Superior temporal gyrus (tissue), 1 donor: Measurements from ENCODE around the gene IGSF9B.
A peak's percentile ranks its signal among the peaks of the same experiment; 100 is the strongest.
"Not testable (repeated sequence)": the region's sequence is repeated elsewhere in the genome, so short reads cannot be mapped to it uniquely, and the experiment has no call there.

Source experiments
- DNase-seq: peaks from one replicate; pipeline ENCODE4 v3.0.0-alpha.2; 2016; ENCODE audit errors: extremely low spot score

Gene IGSF9B, protein sequence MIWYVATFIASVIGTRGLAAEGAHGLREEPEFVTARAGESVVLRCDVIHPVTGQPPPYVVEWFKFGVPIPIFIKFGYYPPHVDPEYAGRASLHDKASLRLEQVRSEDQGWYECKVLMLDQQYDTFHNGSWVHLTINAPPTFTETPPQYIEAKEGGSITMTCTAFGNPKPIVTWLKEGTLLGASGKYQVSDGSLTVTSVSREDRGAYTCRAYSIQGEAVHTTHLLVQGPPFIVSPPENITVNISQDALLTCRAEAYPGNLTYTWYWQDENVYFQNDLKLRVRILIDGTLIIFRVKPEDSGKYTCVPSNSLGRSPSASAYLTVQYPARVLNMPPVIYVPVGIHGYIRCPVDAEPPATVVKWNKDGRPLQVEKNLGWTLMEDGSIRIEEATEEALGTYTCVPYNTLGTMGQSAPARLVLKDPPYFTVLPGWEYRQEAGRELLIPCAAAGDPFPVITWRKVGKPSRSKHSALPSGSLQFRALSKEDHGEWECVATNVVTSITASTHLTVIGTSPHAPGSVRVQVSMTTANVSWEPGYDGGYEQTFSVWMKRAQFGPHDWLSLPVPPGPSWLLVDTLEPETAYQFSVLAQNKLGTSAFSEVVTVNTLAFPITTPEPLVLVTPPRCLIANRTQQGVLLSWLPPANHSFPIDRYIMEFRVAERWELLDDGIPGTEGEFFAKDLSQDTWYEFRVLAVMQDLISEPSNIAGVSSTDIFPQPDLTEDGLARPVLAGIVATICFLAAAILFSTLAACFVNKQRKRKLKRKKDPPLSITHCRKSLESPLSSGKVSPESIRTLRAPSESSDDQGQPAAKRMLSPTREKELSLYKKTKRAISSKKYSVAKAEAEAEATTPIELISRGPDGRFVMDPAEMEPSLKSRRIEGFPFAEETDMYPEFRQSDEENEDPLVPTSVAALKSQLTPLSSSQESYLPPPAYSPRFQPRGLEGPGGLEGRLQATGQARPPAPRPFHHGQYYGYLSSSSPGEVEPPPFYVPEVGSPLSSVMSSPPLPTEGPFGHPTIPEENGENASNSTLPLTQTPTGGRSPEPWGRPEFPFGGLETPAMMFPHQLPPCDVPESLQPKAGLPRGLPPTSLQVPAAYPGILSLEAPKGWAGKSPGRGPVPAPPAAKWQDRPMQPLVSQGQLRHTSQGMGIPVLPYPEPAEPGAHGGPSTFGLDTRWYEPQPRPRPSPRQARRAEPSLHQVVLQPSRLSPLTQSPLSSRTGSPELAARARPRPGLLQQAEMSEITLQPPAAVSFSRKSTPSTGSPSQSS (N-terminal part only)

DNA sequence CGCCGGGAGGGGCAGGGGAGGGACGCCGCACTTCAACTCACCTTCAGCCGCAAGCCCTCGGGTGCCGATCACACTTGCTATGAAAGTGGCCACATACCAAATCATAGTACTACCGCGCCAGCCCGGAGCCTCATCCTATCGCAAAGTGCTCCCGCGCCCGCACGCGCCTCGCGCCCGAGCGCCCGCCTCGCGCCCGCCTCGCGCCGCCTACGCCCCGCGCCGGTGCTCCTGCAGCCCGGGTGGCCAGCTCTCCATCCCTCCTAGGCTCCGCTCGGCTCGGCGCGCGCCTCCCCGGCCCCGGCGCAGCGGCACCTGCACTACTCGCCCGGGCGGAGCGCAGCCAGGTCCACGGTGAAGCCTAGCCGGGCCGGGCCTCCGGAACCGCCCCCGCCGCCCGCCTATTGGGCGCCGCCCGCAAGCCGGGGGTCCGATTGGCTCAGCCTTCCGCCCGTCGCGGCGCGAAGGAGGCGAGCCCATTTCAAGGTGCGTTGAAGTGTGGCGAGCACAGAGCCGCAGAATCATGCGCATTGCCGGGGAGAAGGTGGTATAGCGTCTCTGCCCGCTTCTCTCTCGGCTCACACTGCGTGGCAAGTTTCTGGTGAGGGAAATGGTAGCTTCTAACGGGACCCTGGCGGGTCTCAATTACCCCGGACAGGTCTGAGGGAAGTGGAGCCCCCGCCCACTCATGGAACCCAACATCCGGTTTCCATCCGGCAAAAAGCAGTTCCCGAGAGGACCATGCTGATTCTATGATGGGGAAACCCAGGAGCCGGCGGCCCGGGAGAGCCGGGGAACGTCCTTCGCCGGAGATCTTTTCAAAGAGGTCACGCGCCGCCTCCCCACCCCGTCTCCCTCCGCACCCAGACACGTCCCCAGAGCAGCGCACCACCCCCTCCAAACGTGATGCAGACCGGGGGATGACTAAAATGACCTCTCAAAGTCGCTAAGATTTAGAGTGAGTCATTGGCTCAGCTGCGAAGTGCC, at the start of gene IGSF9B:
Gene IGSF9B (minus strand): TSS at position 319 of the 984 bp plus-strand sequence. CDS start 214 bp downstream, at position 105.
- DNase-seq: peak; percentile 83

DNA sequence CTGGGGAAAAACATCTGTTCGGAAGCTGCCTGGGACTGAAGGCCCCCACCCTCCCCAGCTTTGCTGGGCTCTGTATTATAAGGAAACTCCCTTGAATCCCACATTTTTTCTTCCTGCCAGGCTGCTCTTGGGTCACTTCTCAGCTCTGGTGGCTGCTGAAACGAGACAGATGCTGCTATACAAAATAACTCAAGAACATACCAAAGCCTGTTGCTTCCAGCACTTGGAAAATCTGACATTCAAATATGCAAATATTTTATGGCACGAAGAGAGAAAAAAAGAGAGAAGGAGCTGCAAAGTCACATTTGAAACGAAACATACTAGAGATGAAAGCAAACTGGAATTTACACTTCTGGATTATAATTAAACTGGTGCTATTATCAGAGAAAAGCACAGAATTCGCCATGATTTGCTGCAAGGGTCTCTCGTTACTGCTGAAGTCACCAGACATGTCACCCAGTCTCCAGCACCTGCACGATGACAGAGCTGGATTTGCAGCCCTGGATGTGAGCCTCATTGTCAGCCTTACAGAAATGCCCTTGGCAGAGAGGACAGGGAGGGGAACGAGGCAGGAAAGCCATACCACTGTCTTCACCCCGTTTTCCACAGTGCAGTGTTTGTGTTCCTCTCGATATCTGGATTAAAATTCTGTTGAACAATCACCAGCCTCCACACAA, 47.9 kb upstream of the IGSF9B start:
- DNase-seq: no peak

DNA sequence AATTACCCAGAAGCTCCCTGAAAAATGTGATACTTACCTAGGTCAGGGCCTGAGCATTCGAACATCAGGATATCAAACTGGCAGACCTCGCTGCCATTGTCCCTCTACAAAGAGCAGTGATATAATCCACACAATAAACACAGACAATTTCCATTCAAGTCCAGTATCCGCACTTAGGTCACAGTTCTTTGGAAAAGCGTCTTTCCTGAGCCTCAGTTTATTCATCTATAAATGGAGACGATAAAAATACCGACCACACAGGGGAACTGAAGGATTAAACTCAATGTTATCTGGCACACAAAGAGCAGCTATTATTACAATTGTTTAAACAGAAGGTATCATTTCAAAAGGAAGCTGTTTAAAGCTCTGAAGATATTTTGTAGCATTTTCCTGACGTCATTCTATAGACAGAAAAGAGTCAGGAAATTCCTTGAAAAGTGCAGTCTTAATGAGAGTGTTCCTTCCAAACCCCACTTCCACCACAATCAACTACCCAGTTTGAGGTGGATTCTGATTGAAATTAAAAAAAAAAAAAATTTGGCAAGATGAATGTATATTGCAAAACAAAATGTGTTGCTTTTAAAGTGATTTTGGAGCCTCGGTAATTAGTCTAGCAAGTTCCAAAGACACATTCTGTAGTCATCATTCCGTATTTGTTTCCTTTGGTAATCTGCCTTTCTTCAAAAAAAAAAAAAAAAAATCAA, 47.2 kb upstream of the IGSF9B start:
- no peak for DNase-seq

DNA sequence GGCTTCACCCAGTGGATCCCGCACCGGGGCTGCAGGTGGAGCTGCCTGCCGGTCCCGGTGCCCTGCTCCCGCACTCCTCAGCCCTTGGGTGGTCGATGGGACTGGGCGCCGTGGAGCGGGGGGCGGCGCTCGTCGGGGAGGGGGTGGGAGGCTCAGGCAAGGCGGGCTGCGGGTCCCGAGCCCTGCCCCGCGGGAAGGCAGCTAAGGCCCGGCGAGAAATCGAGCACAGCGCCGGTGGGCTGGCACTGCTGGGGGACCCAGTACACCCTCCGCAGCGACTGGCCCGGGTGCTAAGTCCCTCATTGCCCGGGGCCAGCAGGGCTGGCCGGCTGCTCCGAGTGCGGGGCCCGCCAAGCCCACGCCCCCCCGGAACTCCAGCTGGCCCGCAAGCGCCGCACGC, 46.1 kb upstream of the IGSF9B start:
- not testable (repeated sequence) for DNase-seq

DNA sequence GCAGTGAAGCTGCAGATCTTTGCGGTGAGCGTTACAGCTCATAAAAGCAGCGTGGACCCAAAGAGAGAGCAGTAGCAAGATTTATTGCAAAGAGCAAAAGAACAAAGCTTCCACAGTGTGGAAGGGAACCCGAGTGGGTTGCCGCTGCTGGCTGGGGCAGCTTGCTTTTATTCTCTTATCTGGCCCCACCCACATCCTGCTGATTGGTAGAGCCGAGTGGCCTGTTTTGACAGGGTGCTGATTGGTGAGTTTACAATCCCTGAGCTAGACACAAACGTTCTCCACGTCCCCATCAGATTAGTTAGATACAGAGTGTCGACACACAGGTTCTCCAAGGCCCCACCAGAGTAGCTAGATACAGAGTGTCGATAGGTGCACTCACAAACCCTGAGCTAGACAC, 45.6 kb upstream of the IGSF9B start:
- not testable (repeated sequence) for DNase-seq

DNA sequence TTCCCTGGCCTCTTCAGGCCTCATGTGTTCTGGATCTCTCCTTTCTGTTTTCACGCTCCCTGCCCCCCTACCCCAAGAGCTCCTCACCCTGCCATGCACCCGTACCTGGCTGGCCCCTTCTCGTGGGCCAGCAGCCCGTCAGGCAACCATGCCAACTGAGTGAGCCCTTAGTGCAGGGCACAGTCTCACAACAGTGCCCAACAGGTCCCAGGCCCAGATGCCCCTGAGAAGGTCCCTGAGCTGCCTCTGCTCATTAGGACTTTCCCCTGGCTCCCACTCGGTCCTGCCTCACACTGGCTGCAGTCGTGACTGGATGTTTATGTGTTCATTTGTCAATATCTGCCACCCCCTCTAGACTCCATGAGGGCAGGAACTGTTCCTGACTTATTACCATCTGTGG, 44.8 kb upstream of the IGSF9B start:
- no peak for DNase-seq

DNA sequence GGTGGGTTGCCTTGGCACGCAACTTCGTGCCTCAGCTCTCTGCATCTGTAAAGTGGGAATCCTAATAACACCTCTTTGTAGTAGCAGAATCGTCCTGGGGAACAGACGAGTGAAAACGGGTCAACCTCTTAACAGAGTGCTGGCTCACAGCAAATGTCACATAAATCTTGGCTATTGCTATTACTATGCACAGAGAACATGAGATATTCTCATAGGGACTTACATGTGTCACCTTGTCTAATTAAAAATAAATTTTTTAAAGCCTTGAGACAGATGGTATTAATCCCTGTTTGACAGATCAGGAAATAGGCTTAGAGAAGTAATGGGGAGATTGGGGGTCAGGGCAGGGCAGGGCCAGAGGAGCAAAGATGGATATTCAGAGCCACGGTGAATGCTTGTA, 44.3 kb upstream of the IGSF9B start:
- no peak for DNase-seq

DNA sequence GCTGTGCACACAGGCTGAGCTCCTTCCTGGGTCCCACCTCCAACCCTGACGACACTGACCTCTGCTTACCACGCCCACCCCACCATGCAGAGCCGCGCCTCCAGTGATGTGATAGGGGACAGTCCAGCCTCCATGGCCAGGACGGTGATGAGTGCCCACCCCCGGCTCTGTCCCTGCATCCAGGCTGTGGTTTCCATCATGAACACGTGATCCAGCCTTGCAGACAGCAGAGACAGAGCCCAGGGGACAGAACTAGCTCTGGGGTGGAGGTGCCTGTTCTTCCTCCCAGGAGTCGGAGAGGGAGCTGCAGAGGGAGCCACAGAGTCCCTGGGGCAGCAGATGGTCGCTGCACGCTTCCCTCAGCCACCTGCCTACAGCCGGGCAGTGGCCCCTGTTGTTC, 42.6 kb upstream of the IGSF9B start:
- no peak for DNase-seq

DNA sequence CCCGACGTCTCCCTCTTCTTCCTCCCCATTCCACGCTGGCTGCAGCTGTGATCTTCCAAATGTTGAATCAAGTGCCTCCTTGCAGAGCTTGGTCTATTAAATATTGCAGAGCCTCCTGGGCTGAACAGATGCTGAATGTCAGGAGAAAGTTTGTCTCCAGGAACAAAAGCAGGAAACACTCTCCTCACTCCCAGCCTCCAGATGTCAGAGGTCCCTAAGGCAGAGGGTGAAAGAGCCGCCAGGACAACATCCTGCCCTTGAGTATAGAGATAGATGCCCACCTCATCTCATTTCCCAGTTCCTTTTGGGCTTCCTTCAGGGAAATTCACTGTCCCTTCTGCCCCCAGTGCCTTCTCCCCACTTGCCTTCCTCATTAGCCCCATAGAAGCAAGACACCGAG, 40.8 kb upstream of the IGSF9B start:
- no peak for DNase-seq

DNA sequence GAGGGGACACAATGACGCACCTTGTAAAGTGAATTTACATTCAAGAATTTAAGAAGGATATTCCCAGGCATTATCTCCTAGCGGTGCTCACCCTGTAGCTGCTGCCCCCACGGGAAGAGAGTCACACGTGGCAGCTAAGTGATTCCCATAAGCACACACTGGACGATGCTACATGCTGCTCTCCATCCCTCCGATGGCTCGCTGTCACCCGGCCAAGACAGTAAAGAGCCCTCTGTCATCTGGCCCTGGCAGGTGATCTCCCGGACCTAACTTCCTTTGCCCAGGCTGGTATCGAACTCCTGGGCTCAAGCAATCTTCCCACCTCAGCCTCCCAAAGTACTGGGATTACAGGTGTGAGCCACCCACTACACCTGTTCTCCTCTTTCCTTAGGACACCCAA, 39.9 kb upstream of the IGSF9B start:
- DNase-seq: no peak

DNA sequence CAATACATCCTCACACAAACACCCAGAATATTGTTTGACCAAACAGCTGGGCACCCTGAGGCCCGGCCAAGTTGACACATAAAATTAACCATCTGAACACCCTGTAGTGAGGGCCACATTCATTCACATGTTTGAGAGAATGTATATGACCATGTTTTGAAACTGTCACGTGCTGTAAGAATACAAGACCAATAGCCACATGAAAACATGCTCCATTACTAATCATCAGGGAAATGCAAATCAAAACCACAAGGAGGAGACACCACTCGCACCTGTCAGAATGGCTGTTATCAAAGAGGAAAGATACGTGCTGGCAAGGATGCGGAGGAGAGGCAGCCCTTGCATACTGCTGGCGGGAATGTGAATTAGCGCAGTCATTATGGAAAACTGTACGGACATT, 38.3 kb upstream of the IGSF9B start:
- DNase-seq: no peak

DNA sequence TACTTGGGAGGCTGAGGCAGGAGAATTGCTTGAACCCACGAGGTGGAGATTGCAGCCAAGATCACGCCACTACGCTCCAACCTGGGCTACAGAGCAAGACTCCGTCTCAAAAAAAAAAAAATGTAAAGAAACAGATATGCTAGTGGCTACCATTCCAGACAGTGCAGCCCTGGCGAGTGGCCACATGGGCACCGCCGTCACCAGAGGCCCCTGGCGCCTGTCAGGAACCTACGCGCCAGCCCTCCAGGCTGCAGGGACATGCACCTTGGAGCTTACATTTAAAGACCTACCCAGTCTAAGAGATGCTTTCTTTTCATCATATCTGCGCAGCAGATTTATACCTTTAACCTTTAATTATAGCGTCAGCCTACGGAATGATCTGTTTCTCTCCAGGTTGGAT, 37.2 kb upstream of the IGSF9B start:
- DNase-seq: no peak

DNA sequence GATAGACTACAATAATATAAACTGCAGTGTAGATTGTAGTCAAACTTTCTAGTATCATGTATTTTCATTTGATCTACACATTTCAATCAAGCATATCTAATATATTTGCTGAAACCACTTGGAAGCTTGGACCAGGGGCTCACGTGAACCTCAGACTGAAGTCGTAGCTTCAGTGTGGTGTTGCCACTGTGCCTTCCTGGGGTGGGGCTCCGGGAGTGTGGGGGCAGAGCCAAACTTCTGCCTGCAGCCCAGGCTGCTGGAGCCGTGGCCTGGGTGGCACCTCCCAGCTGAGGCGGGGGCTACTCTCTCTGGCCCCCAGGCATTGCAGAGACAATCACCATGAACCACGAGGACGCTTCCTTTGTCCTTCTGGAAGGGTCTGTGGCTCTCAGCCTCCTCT, 36.3 kb upstream of the IGSF9B start:
- no peak for DNase-seq

DNA sequence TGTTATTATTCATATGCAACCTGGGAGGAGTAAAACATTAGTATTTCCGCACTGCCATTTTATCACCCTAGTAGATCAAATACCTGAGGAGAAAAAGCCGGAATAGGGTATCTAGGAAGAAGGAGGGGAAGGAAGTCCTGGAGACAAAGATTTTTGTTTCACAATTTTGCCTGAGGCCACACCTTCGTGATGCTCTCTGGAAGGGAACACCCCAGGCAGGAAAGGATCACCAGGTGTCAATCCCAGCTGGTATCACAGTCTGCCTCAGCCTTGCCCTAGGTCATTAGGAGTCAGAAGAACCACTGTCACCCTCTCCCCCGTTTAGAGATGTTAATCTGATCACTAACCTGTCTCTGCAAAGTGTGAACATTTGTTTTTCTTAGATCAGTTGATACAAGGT, 35.4 kb upstream of the IGSF9B start:
- no peak for DNase-seq

DNA sequence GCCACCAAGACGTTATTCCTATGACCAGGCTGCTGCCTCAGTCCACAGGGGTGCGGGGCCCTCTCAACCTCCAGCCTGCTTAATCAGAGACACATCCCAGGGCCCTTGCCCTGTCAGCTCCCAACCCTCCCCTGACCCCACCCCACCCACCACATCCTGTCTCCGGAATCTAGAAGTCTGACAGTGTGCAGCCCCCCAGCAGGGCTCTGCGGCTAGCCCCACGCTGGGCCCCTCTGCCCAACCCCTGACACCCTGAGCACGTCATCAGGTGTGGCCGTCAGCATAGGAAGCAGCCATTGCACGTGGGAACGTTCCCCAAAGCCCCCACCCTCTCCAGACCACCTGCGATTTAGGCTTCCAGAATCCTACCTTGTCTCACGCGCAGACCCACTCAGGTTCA, 34.3 kb upstream of the IGSF9B start:
- no peak for DNase-seq

DNA sequence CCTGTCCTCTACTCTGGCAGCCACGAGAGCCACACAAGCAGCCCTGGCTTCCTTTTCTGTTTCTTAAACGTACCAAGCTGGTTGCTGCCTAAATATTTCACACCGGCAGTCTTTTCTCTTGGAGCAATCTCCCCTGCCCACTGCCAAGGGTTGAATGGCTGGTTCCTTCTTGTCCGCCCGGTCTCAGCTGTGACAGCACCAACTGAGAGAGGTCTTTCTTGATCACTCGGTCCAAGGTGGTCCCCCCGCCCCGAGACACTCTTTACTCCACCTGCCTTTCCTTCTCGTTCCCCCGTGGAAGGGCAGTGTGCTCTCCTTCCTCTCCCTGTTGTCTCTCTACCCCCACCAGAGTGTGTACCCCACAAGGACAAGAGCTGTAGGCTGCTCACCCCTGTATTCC, 33.7 kb upstream of the IGSF9B start:
- no peak for DNase-seq

DNA sequence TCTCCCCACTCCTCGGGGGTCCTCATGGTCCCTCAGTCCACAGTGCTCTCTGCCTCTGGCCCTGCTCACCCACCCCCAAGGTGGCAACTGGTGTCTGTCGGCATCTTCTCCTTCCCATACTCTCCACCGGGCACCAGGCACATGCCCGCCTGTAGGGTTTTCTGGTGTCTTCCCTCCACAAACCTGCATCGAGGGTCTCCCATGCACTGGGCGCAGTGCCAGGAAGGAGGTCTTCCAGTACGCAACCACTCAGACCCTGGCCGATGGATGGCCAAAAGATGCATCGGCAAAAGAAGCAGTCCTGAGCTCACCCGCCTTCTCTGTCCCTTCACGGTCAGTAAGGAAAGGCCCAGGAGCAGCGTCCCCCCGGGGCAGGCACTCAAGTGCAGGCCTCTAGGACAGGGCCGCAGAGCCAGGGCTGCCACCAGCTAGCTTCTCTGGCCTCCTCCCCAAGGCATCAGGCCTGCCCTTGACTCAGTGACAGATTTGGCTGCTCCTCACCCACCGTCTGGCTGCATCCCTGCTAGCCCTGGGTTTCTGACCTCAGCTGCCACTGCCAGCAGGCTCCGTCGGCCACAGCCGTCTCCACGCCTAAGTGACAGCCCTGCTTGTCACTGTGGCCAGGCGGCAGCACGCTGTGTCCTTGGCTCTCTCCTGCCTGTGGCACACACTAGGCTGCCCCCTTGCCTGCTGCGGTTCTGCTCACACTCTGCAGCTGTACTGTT, 32.1 kb upstream of the IGSF9B start:
- no peak for DNase-seq

DNA sequence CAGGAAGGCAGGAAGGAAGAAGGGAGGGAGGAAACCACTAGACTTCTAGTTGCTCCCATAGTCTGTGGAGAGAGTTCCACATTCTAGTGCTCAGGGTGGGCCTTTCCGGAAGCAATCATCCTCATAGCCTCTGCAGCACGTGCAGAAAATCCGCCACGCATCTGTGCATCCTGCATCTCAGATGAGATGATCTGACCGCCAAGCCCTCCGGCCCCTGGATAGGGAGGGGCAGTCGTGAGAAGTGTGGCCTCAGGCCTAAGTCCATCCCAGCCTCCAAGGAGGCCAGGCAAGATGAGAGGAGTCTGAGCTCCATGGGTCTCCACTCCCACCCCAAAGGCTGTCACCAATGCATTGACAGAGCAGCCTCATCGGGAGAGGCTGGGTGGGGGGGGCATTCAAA, 30.4 kb upstream of the IGSF9B start:
- no peak for DNase-seq
